Lower leg skin (tissue), 4 donors: ENCODE measurements around the gene MYH7. TPM values are rescaled to one million over a fixed set of nuclear protein-coding genes. Genes with fewer than 3 reads are reported as not detected.

Experiments
- DNase-seq, 2 donors: peaks; one replicate each; pipeline ENCODE4 v3.0.0-alpha.2; 2019; ENCODE audit warnings: low spot score in 2 of 2
- H3K4me3 ChIP-seq: fragments of 200-600 bp; sonication (generic); 2 replicates; pipeline ENCODE4 v1.5.1; 2017; ENCODE audit warnings: mild to moderate bottlenecking, low read depth; ENCODE audit not compliant: poor library complexity, severe bottlenecking
- CTCF ChIP-seq, 3 donors: fragments of 450-650 bp; IDR thresholded peaks; one replicate each; pipeline ENCODE4 v1.5.1; 2016; ENCODE audit warnings: antibody characterized with exemption in 3 of 3, mild to moderate bottlenecking in 3 of 3, moderate library complexity in 2 of 3
- POLR2A ChIP-seq, 2 donors: fragments of 450-650 bp; IDR thresholded peaks; one replicate each; pipeline ENCODE4 v1.6.1; 2016 to 2017; ENCODE audit warnings: antibody characterized with exemption in 2 of 2, mild to moderate bottlenecking in 1 of 2, moderate library complexity in 1 of 2
- WGBS, 2 donors: methylation state at CpG; one replicate each; pipeline ENCODE4 v1.1.5; 2018; 5-methylcytosine and 5-hydroxymethylcytosine counted together
- intact Hi-C: fragments of 100-400 bp; cut with DNase I; formaldehyde crosslinking; loops from one replicate; pipeline ENCODE4 v1.15.0; 2023; ENCODE audit warnings: low total_unique reads
- total RNA-seq, 4 donors: library from RNA; depleted of rRNA; stranded (reverse); fragments of >200 nt; gene quantifications; one replicate each; pipeline ENCODE4 v1.1.0, GENCODE V29; 2016

Gene MYH7
- total RNA-seq, 4 donors from 2014 or later = 0.06 to 0.13 (median 0.08) TPM; not detected in 1

DNA sequence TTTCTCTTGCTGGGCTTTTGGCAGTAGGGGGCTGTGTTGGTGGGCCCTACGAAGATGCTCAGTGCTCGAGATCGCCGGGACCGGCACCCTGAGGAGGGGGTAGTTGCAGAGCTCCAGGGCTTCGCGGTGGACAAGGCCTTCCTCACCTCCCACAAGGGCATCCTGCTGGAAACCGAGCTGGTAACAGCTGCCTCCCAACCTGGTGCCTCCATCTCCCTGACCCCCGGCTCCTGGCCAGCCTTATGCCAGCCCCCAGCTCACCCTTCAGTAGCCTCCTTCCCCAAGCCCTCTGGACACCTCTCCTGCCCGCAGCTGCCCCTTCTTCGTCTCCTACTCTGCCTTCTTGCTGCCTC is 58.3 kb downstream of the MYH7 start:
- WGBS, 2 donors = 55 to 72% methylated on average over 11 of the region's 11 CpGs
- TF ChIP-seq POLR2A (IDR thresholded peaks at IDR 0.05) = no peak
- no peak for TF ChIP-seq CTCF (IDR thresholded peaks at IDR 0.05)
- DNase-seq = no peak
- no peak overlapping the region for H3K4me3 ChIP-seq
- intact Hi-C loops = no loop called here

DNA sequence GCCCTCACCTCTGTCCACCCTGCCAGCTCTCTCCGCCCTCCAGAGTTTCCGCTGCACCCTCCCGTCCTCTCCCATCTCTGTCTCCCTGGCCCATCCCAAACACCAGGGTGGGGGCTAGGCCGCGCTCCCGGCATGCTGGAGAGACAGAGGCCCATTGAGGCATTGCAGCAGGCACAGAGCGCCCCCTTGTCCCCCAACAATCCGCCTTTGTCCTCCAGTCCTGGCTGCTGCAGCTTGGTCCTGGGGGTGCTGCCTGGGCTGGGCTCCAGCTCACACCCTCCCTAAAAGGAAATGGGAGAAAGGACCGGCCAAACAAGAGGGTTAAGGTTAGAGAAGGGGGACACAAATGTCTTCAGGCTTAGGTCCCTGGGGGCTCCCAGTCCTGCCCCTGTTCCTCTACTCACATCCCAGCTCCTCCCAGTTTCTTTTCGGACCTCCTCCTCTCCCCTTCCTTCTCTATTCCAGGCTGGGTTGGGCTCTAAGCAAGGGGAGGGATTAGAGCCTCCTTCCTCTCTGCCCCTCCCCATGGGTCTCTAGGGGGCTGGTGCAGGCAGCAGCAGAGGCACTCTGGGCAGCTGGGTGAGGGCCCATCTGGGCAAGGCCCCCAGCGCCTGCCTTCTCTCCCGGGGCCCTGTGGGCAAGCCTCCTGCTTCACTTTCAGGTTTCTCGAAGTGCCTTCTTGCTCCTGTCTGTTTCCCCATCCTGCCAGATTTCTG is 58.8 kb downstream of the MYH7 start, which contains the start of gene CMTM5:
Gene CMTM5 (plus strand): TSS at position 565 of the 716 bp plus-strand sequence. CDS start 206 bp downstream, outside the sequence.
- intact Hi-C loops = no loop called here
- TF ChIP-seq POLR2A (IDR thresholded peaks at IDR 0.05) (no peak), CTCF (IDR thresholded peaks at IDR 0.05) (no peak)
- no peak for DNase-seq
- H3K4me3 ChIP-seq = no peak within 1 kb of the TSS
- WGBS, 2 donors = 57 to 60% methylated on average over 13 of the region's 13 CpGs

- DNase-seq = no peak
- intact Hi-C loops = no loop called here
- WGBS, 2 donors = 82 to 86% methylated on average over 20 to 21 of the region's 21 CpGs
Measured at GRCh38 chr14:23375527-23376251, 59.8 kb downstream of the MYH7 start.

DNA sequence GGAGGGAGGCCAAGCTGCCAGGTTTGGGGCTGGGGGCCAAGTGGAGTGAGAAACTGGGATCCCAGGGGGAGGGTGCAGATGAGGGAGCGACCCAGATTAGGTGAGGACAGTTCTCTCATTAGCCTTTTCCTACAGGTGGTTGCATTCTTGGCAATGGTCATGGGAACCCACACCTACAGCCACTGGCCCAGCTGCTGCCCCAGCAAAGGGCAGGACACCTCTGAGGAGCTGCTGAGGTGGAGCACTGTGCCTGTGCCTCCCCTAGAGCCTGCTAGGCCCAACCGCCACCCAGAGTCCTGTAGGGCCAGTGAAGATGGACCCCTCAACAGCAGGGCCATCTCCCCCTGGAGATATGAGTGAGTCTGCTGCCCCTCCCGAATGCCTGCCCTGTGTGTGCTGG is 62.4 kb downstream of the MYH7 start:
- no peak for DNase-seq
- intact Hi-C loops = no loop called here
- TF ChIP-seq CTCF (IDR thresholded peaks at IDR 0.05) (no peak), POLR2A (IDR thresholded peaks at IDR 0.05) (no peak)
- WGBS, 2 donors = 85 to 90% methylated on average over 2 to 3 of the region's 3 CpGs
- no peak overlapping the region for H3K4me3 ChIP-seq

More at GRCh38 chr14:23375527-23376251, 59.8 kb downstream of the MYH7 start:
- no peak for TF ChIP-seq POLR2A (IDR thresholded peaks at IDR 0.05)
- no peak for TF ChIP-seq CTCF (IDR thresholded peaks at IDR 0.05)
- H3K4me3 ChIP-seq = no peak overlapping the region

DNA sequence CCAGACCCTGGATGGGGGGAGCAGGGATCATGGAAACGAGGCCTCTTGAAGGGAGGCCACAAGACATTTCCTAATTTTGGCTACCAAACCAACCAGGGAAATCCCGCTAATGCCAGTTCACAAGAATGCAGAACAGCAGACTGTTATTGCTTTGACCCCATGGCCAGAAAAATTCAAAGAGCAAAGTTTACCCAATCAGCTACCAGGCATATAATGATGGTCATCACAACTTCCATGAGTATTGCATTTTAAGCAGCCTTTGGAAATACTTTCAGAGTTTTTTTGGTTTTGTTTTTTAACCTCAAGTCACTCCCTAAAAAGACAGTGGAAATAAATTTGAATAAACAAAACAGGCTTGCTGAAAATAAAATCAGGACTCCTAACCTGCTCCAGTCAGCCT is 63.0 kb downstream of the MYH7 start, which contains the start of gene IL25:
Gene IL25 (plus strand): TSS at position 301 of the 400 bp plus-strand sequence.
- TF ChIP-seq CTCF (IDR thresholded peaks at IDR 0.05) (no peak), POLR2A (IDR thresholded peaks at IDR 0.05) (no peak)
- intact Hi-C loops = no loop called here
- H3K4me3 ChIP-seq = no peak within 1 kb of the TSS
- DNase-seq = no peak
- WGBS, 2 donors = 73 to 82% methylated on average over 2 of the region's 2 CpGs
